ENCODE measurements around the gene SLF2. TPM values are rescaled to one million over a fixed set of nuclear protein-coding genes. Genes with fewer than 3 reads are reported as not detected.

The SLF2 gene
- total RNA-seq, 1 experiment from 2014 or later: 23.1 TPM

- no peaks in the 10 kb centered on the region for H3K23me2 ChIP-seq (ENCODE audit: insufficient read length, low read depth, low read length, poor library complexity, severe bottlenecking)
- H3K4ac ChIP-seq (ENCODE audit: low read depth, low read length): no peak overlapping the region
- H4K20me1 ChIP-seq (ENCODE audit: control insufficient read depth, insufficient read depth, insufficient read length): no peaks in the 10 kb centered on the region
- H2BK12ac ChIP-seq (ENCODE audit: insufficient read length, low read depth, low read length): no peak overlapping the region
- H3K9me3 ChIP-seq (ENCODE audit: control insufficient read depth, low read depth, low read length): no peaks in the 10 kb centered on the region
- no peak overlapping the region for H3K56ac ChIP-seq (ENCODE audit: insufficient read length, low read depth, low read length)
- no CpG with 5 or more reads among the region's 2 CpGs for WGBS (ENCODE audit: extremely low coverage, insufficient read length, low lambda C conversion rate)
- no peak overlapping the region for H3K18ac ChIP-seq (ENCODE audit: insufficient read length, low read depth, low read length)
- H2BK20ac ChIP-seq (ENCODE audit: low read depth, low read length, poor library complexity, severe bottlenecking): no peak overlapping the region
- no peak overlapping the region for H3K27ac ChIP-seq (ENCODE audit: insufficient read length, low read depth, low read length)
- Mint-ChIP-seq H3K27ac (no peak overlapping the region), H3K9me3 (no peaks in the 10 kb centered on the region), H3K27me3 (ENCODE audit: low read depth) (peaks cover 3% of the 10 kb centered on the region), H3K4me1 (peaks cover 7% of the 10 kb centered on the region in 2 experiments), H3K4me3 (no peak overlapping the region; a peak in 1 of 5 replicates), H3K36me3 (ENCODE audit: insufficient read depth in 1 of 3, low read depth in 3 of 3) (no peaks in the 10 kb centered on the region)
- no peaks in the 10 kb centered on the region; the same call in 1 of the 2 replicates for H3K4me1 ChIP-seq (ENCODE audit: insufficient read depth, low read length)
- H4K91ac ChIP-seq (ENCODE audit: insufficient read length, low read depth, low read length): no peak overlapping the region
- H3T11ph ChIP-seq (ENCODE audit: low read length): no peak overlapping the region
- no peak overlapping the region for H4K5ac ChIP-seq (ENCODE audit: insufficient read length, low read depth, low read length)
- no peak overlapping the region for H2AK5ac ChIP-seq (ENCODE audit: insufficient read length, low read length)
- no peak overlapping the region for H3K4me2 ChIP-seq (ENCODE audit: insufficient read depth, insufficient read length, low read length)
- H2BK5ac ChIP-seq (ENCODE audit: insufficient read length, low read length): no peak overlapping the region
- no peak overlapping the region for H2AFZ ChIP-seq (ENCODE audit: low read length)
- no peak for DNase-seq
- H2BK15ac ChIP-seq (ENCODE audit: low read depth, low read length): no peak overlapping the region
- no peaks in the 10 kb centered on the region for H3K79me2 ChIP-seq (ENCODE audit: insufficient read depth, low read length)
- no peaks in the 10 kb centered on the region for H3K27me3 ChIP-seq (ENCODE audit: insufficient read depth, low read length)
- H4K8ac ChIP-seq (replicated peaks; ENCODE audit: insufficient read length, low read depth, low read length): no peak overlapping the region
- TF ChIP-seq CTCF (conservative IDR thresholded peaks at IDR 0.05): no peak
- H3K9ac ChIP-seq (ENCODE audit: extremely low read depth, insufficient read length, low read length): no peak overlapping the region
- no peak overlapping the region for H3K14ac ChIP-seq (ENCODE audit: insufficient read depth, low read length)
- H3K23ac ChIP-seq (ENCODE audit: insufficient read length, low read depth, low read length): no peak overlapping the region
- H2BK120ac ChIP-seq (ENCODE audit: low read depth, low read length, poor library complexity, severe bottlenecking): no peak overlapping the region
- H3K79me1 ChIP-seq (ENCODE audit: insufficient read depth, low read depth, low read length, poor library complexity, severe bottlenecking): no peaks in the 10 kb centered on the region
Observed at GRCh38 chr10:100904917-100905316, 7.8 kb upstream of the SLF2 start.

Measured in H9 (cell line).